K562 (cell line): Measurements from ENCODE around the gene EP300. TPM values are rescaled to one million over a fixed set of nuclear protein-coding genes. Genes with fewer than 3 reads are reported as not detected.
A peak's percentile ranks its signal among the peaks of the same experiment; 100 is the strongest.

ENCODE experiments used
- ATAC-seq: fragments of 200-7000 bp; cut with Tn5 transposase; 3 replicates; pipeline ENCODE4 v1.9.1; 2020; ENCODE audit warnings: moderate library complexity
- BruUV-seq: library from RNA; stranded (reverse); fragments of 400-500 nt; replicated peaks from 2 replicates; lab custom pipeline; 2021; lab: Mats Ljungman, UMichigan
- CTCF ChIA-PET: fragments of 300-600 bp; formaldehyde crosslinking; extraction: SDS; loops from one replicate; lab custom pipeline; 2021; ENCODE audit warnings: low intra/inter-chr PET ratio; lab: Yijun Ruan, JAX
- POLR2A ChIA-PET: fragments of 300-600, 350-650 bp; sonication (Branson Sonifier 250); formaldehyde crosslinking; extraction: SDS; loops from one replicate; lab custom pipeline; 2021; ENCODE audit warnings: antibody characterized with exemption, inconsistent platforms; lab: Yijun Ruan, JAX
- DNase-seq, 4 experiments: peaks; one replicate each; pipeline versions ENCODE4 v3.0.0 to v3.0.0-alpha.2; 2011 to 2018; ENCODE audit warnings: low spot score in 3 of 4, mixed read lengths in 3 of 4; ENCODE audit errors: extremely low read depth in 1 of 4
- FAIRE-seq: peaks from 2 replicates; lab custom pipeline; 2011; peaks lifted over from hg19 to GRCh38; lab: Jason Lieb, UNC
- H2AFZ ChIP-seq: 2 replicates; pipeline ENCODE4 v1.6.0; 2011; ENCODE audit warnings: low read depth, low read length, control low read depth, inconsistent platforms
- H3K27ac ChIP-seq: fragments of 200-600 bp; 3 replicates; pipeline ENCODE4 v1.8.0; 2011; ENCODE audit warnings: low read depth, mild to moderate bottlenecking, control low read depth, inconsistent platforms, low read length, moderate library complexity, mixed read lengths; ENCODE audit errors: extremely low read depth
- H3K27me3 ChIP-seq, 2 experiments: fragments of 300-600 bp in 1 of 2; 2 replicates in 1 of 2; 3 replicates in 1 of 2; pipeline versions ENCODE4 v1.6.0 to v1.8.0; 2011; ENCODE audit warnings: inconsistent platforms in 2 of 2, low read length in 2 of 2, mild to moderate bottlenecking in 1 of 2, mixed read lengths in 1 of 2, moderate library complexity in 1 of 2; ENCODE audit not compliant: control insufficient read depth in 2 of 2, insufficient read depth in 2 of 2
- H3K36me3 ChIP-seq: fragments of 300-600 bp; 3 replicates; pipeline ENCODE4 v1.8.0; 2011; ENCODE audit warnings: mild to moderate bottlenecking, low read length, inconsistent platforms; ENCODE audit not compliant: control insufficient read depth, insufficient read depth
- H3K4me1 ChIP-seq, 2 experiments: fragments of 200-600 bp in 1 of 2; replicated peaks in 1 of 2; 2 replicates in 1 of 2; 3 replicates in 1 of 2; pipeline versions ENCODE4 v1.5.1 to v1.8.0; 2011; ENCODE audit warnings: inconsistent platforms in 2 of 2, low read length in 2 of 2, mild to moderate bottlenecking in 1 of 2, mixed read lengths in 1 of 2, moderate library complexity in 1 of 2; ENCODE audit not compliant: control insufficient read depth in 2 of 2, insufficient read depth in 2 of 2
- H3K4me2 ChIP-seq: 2 replicates; pipeline ENCODE4 v1.6.1; 2011; ENCODE audit warnings: low read length, control low read depth, inconsistent platforms, mixed read lengths; ENCODE audit not compliant: insufficient read depth
- H3K4me3 ChIP-seq: fragments of 200-600 bp; sonication (generic), shearing (Covaris generic); 2 replicates; pipeline ENCODE4 v1.5.1; 2016; ENCODE audit warnings: control low read depth, inconsistent platforms
- H3K79me2 ChIP-seq: fragments of 200-600 bp; 3 replicates; pipeline ENCODE4 v1.8.0; 2011; ENCODE audit warnings: low read length, inconsistent platforms; ENCODE audit not compliant: control insufficient read depth, insufficient read depth
- H3K9ac ChIP-seq, 2 experiments: 2 replicates each; pipeline versions ENCODE4 v1.6.0 to v1.6.1; 2011; ENCODE audit warnings: low read depth in 2 of 2, low read length in 2 of 2, control low read depth in 1 of 2, inconsistent platforms in 1 of 2, mild to moderate bottlenecking in 1 of 2, mixed read lengths in 1 of 2; ENCODE audit not compliant: insufficient read depth in 1 of 2
- H3K9me1 ChIP-seq: one replicate; pipeline ENCODE4 v1.6.0; 2011; ENCODE audit warnings: inconsistent platforms, mild to moderate bottlenecking, low read length, moderate library complexity; ENCODE audit not compliant: control insufficient read depth, insufficient read depth
- H3K9me3 ChIP-seq: replicated peaks from 2 replicates; pipeline ENCODE4 v1.5.1; 2011; ENCODE audit warnings: low read depth, low read length, inconsistent platforms; ENCODE audit not compliant: control insufficient read depth, insufficient read depth
- H4K20me1 ChIP-seq: replicated peaks from 2 replicates; pipeline ENCODE4 v1.6.1; 2011; ENCODE audit warnings: low read length, inconsistent platforms, mixed read lengths; ENCODE audit not compliant: control insufficient read depth, insufficient read depth
- AFF1 ChIP-seq, 2 experiments: fragments of 450-650 bp; IDR thresholded peaks; 2 replicates each; pipeline ENCODE4 v1.6.1; 2018; ENCODE audit warnings: mild to moderate bottlenecking in 2 of 2, low read depth in 1 of 2; ENCODE audit not compliant: partially characterized antibody in 2 of 2
- FOXK2 ChIP-seq, 2 experiments: fragments of 450-650 bp; IDR thresholded peaks in 1 of 2; conservative IDR thresholded peaks in 1 of 2; 2 replicates each; pipeline ENCODE4 v1.6.1; 2016; ENCODE audit warnings: low read depth in 2 of 2, mild to moderate bottlenecking in 1 of 2
- L3MBTL2 ChIP-seq: fragments of 450-650 bp; IDR thresholded peaks from 2 replicates; pipeline ENCODE4 v1.6.1; 2016; ENCODE audit warnings: mild to moderate bottlenecking, moderate library complexity
- MAX ChIP-seq: sonication (generic); formaldehyde crosslinking; IDR thresholded peaks from 2 replicates; pipeline ENCODE4 v1.9.0; 2022; ENCODE audit warnings: mild to moderate bottlenecking, missing genetic modification reagents
- NRF1 ChIP-seq, 2 experiments: fragments of 450-650 bp; IDR thresholded peaks in 1 of 2; conservative IDR thresholded peaks in 1 of 2; 2 replicates each; pipeline ENCODE4 v1.6.1; 2014; ENCODE audit warnings: mild to moderate bottlenecking in 2 of 2
- PCBP2 ChIP-seq: fragments of 200-400 bp; formaldehyde crosslinking; IDR thresholded peaks from 2 replicates; pipeline ENCODE4 v1.6.1; 2018; ENCODE audit warnings: low read length, low read depth, mild to moderate bottlenecking, moderate library complexity; ENCODE audit not compliant: poor library complexity, severe bottlenecking
- PKNOX1 ChIP-seq: fragments of 450-650 bp; IDR thresholded peaks from 2 replicates; pipeline ENCODE4 v1.6.1; 2016
- TFAM ChIP-seq: fragments of 250-450 bp; sonication (Bioruptor Pico); conservative IDR thresholded peaks from 2 replicates; pipeline ENCODE4 v1.5.0; 2021; ENCODE audit warnings: mild to moderate bottlenecking, moderate library complexity
- ZNF592 ChIP-seq: fragments of 450-650 bp; IDR thresholded peaks from 2 replicates; pipeline ENCODE4 v1.6.1; 2017; ENCODE audit warnings: antibody characterized with exemption, mild to moderate bottlenecking
- WGBS: fragments of 100-300 bp; shearing (Covaris generic); methylation state at CpG from one replicate; pipeline ENCODE4 v1.1.6; 2016; ENCODE audit warnings: low coverage, mixed read lengths; ENCODE audit not compliant: insufficient coverage; ENCODE audit errors: missing lambda C conversion rate; 5-methylcytosine and 5-hydroxymethylcytosine counted together
- in situ Hi-C: fragments of 300-500 bp; cut with MboI; formaldehyde crosslinking; loops from 4 replicates; pipeline ENCODE4 v1.15.0; 2018; ENCODE audit warnings: inconsistent platforms, mixed read lengths
- intact Hi-C: fragments of 100-400 bp; cut with micrococcal nuclease; formaldehyde crosslinking; loops from 2 replicates; pipeline ENCODE4 v1.14.2; 2022
- polyA plus RNA-seq, 8 experiments: library from polyadenylated mRNA; depleted of rRNA in 4 of 8; stranded (reverse) in 5 of 8; unstranded in 3 of 8; fragments of >200 nt; fragmentation: Nextera tagmentation in 2 of 8; fragmentation: Illumina TruSeq in 1 of 8; extraction: Ambion mirVana in 2 of 8; extraction: Trizol in 1 of 8; gene quantifications; 2 replicates each; pipeline versions ENCODE4 v1.2.1 to v1.2.3, GENCODE V29; 2011 to 2014; ENCODE audit warnings: inconsistent platforms in 1 of 8, missing spikeins in 1 of 8
- total RNA-seq, 7 experiments: library from RNA; depleted of rRNA in 6 of 7; stranded (reverse); fragments of >200 nt in 6 of 7; fragmentation: Illumina TruSeq in 2 of 7; extraction: Trizol in 2 of 7; gene quantifications; 2 replicates each; pipeline versions ENCODE4 v1.2.1 to v1.2.3, GENCODE V29; 2011 to 2021; ENCODE audit warnings: low replicate concordance in 1 of 7

Gene EP300
- total and polyA plus RNA-seq, 9 of the 15 experiments (the other 6 are each of a cell fraction or from before 2014, with no cell fraction given): 2.2 to 28.6 (median 10.9) TPM

- Histone ChIP-seq H3K27ac (no peak overlapping the region), H4K20me1 (no peaks in the 10 kb centered on the region), H3K79me2 (no peaks in the 10 kb centered on the region), H3K9me1 (no peaks in the 10 kb centered on the region), H3K9me3 (no peaks in the 10 kb centered on the region), H3K9ac (peak overlapping the region in 1 of 2 experiments; percentile 70; a peak in 2 of 4 replicates), H3K27me3 (no peaks in the 10 kb centered on the region), H3K4me2 (peak overlapping the region; percentile 51), H3K4me1 (peaks cover 9 to 10% of the 10 kb centered on the region in 2 experiments; a peak in 4 of 5 replicates), H2AFZ (peak overlapping the region; percentile 86), H3K4me3 (no peak overlapping the region), H3K36me3 (no peaks in the 10 kb centered on the region)
- intact Hi-C loops (no loop called here), in situ Hi-C loops (no loop called here)
- ChIA-PET POLR2A (no interaction called here), CTCF (interaction anchor here (0.6 kb wide), 1 partner anchor 126 kb away, joined by 3 read pairs; no protein-coding TSS in a partner anchor)
- BruUV-seq: no TSS peak
- peak; percentile 26 to 34 (median 28) for DNase-seq
- ATAC-seq: peak; percentile 82
- no peak for FAIRE-seq
- 33% methylated on average over 30 of the region's 31 CpGs for WGBS
- no peak for TF ChIP-seq PCBP2
- TF ChIP-seq ZNF592: 0 out of 2 replicates have a peak, but pooled peaks have one; percentile 16
- peak; percentile 10 to 38; a peak in 2 of 4 replicates for TF ChIP-seq NRF1 (conservative IDR thresholded peaks at IDR 0.05 in 1 of 2, IDR thresholded peaks at IDR 0.05 in 1 of 2)
- TF ChIP-seq TFAM (CRISPR knock-in tag): no peak
- peak; percentile 69 for TF ChIP-seq MAX (CRISPR knock-in tag)
- peak; percentile 77 for TF ChIP-seq PKNOX1
- TF ChIP-seq FOXK2 (conservative IDR thresholded peaks at IDR 0.05 in 1 of 2, IDR thresholded peaks at IDR 0.05 in 1 of 2; ENCODE audit: low read depth in 2 of 2): 0 out of 4 replicates have a peak, but pooled peaks of 1 of the 2 experiments have one; percentile 4
- TF ChIP-seq AFF1 (IDR thresholded peaks at IDR 0.05; ENCODE audit: low read depth in 1 of 2, partially characterized antibody in 2 of 2): peak in 1 of 2 experiments; percentile 73
- TF ChIP-seq L3MBTL2: peak; percentile 53; the same call in 1 of the 2 replicates
Observed at GRCh38 chr22:41048791-41049717, 43.3 kb upstream of the EP300 start.
